SU-DHL-6 (cell line): Measurements from ENCODE around the gene TLR9.

Experiments used
- EZH2phosphoT487 ChIP-seq: fragments of 200-600 bp; sonication (generic), shearing (Covaris generic); conservative IDR thresholded peaks from 2 replicates; pipeline ENCODE4 v1.6.1; 2018; ENCODE audit warnings: mild to moderate bottlenecking, antibody characterized with exemption, low read length, moderate library complexity, mixed read lengths
- TF ChIP-seq, protein P1 (sequence below): fragments of 200-600 bp; sonication (generic); IDR thresholded peaks from one replicate; pipeline ENCODE4 v1.5.1; 2017; ENCODE audit warnings: antibody characterized with exemption, mild to moderate bottlenecking, low read length, moderate library complexity; ENCODE audit not compliant: insufficient read depth, poor library complexity, severe bottlenecking

DNA sequence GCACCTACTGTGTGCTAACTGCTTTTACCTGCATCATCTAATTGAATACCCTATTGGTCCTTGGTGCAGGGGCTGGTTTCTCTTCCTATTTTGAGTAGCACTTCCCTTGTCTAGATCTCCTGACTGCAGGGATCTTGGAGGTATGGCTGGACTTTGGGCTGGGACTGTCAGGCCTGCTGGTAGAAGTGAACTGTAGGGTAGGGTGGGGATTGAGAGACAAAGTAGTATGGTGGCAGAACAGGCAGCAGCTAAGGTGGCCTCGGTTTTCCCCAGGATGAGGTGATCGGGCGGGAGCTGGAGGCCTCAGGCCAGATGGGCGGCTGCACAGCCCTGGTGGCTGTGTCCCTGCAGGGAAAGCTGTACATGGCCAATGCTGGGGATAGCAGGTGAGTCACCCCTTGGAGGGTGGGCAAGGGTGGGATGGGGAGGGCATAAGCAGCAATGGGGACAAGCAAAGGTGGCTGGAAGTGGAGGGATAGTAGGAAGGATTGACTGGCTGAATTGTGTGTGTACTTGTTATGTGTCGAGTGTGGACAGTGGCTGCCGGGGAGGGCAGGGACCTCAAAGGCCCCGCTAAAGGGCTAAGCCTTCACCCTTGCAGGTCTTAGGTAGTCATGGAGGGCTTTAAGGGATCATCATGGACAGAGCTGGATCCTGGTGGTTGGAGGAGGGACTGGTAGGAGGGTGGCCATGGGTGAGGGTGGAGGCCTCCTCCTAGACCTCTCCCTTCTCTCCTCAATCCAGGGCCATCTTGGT, 22.1 kb upstream of the TLR9 start:
- TF ChIP-seq, protein P1, sequence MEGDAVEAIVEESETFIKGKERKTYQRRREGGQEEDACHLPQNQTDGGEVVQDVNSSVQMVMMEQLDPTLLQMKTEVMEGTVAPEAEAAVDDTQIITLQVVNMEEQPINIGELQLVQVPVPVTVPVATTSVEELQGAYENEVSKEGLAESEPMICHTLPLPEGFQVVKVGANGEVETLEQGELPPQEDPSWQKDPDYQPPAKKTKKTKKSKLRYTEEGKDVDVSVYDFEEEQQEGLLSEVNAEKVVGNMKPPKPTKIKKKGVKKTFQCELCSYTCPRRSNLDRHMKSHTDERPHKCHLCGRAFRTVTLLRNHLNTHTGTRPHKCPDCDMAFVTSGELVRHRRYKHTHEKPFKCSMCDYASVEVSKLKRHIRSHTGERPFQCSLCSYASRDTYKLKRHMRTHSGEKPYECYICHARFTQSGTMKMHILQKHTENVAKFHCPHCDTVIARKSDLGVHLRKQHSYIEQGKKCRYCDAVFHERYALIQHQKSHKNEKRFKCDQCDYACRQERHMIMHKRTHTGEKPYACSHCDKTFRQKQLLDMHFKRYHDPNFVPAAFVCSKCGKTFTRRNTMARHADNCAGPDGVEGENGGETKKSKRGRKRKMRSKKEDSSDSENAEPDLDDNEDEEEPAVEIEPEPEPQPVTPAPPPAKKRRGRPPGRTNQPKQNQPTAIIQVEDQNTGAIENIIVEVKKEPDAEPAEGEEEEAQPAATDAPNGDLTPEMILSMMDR = no peak
- no peak for TF ChIP-seq EZH2phosphoT487
